Liver (tissue), 9 donors: ENCODE data around the gene MYO5A. TPM values are rescaled to one million over a fixed set of nuclear protein-coding genes. Genes with fewer than 3 reads are reported as not detected.

Source experiments
- DNase-seq: peaks from one replicate; pipeline ENCODE4 v3.0.0-alpha.2; 2017; ENCODE audit warnings: low spot score
- H3K27ac ChIP-seq, 2 donors: one replicate each; pipeline ENCODE4 v1.7.0; 2013; ENCODE audit warnings: inconsistent platforms in 2 of 2, low read length in 2 of 2, control low read depth in 1 of 2, low read depth in 1 of 2, mild to moderate bottlenecking in 1 of 2
- H3K27me3 ChIP-seq, 4 donors: one replicate each; pipeline versions ENCODE4 v1.6.1 to v1.7.0; 2013; ENCODE audit warnings: low read length in 3 of 4, inconsistent platforms in 1 of 4, mild to moderate bottlenecking in 1 of 4, moderate library complexity in 1 of 4; ENCODE audit not compliant: control insufficient read depth in 4 of 4, insufficient read depth in 4 of 4
- H3K36me3 ChIP-seq, 4 donors: one replicate each; pipeline versions ENCODE4 v1.6.1 to v1.7.0; 2013; ENCODE audit warnings: low read length in 3 of 4, mild to moderate bottlenecking in 3 of 4, low read depth in 1 of 4, moderate library complexity in 1 of 4; ENCODE audit not compliant: control insufficient read depth in 4 of 4, insufficient read depth in 3 of 4
- H3K4me1 ChIP-seq, 4 donors: one replicate each; pipeline versions ENCODE4 v1.6.1 to v1.7.0; 2013; ENCODE audit warnings: low read length in 3 of 4, mild to moderate bottlenecking in 3 of 4, moderate library complexity in 1 of 4; ENCODE audit not compliant: control insufficient read depth in 4 of 4, insufficient read depth in 4 of 4
- H3K4me3 ChIP-seq, 3 donors: one replicate each; pipeline versions ENCODE4 v1.6.1 to v1.7.0; 2013; ENCODE audit warnings: low read length in 3 of 3, control low read depth in 1 of 3, low read depth in 1 of 3, mild to moderate bottlenecking in 1 of 3
- H3K9ac ChIP-seq, 2 donors: one replicate each; pipeline ENCODE4 v1.7.0; 2013; ENCODE audit warnings: low read length in 2 of 2, mild to moderate bottlenecking in 2 of 2, moderate library complexity in 2 of 2, control low read depth in 1 of 2, low read depth in 1 of 2
- H3K9me3 ChIP-seq, 4 donors: one replicate each; pipeline versions ENCODE4 v1.6.1 to v1.7.0; 2013; ENCODE audit warnings: low read length in 3 of 4; ENCODE audit not compliant: control insufficient read depth in 4 of 4
- EGR1 ChIP-seq, 2 donors: IDR thresholded peaks; 2 replicates each; pipeline ENCODE4 v1.6.1; 2016 to 2018; ENCODE audit warnings: antibody characterized with exemption in 2 of 2, low read depth in 2 of 2
- FOXA2 ChIP-seq: IDR thresholded peaks from 2 replicates; pipeline ENCODE4 v1.6.1; 2016; ENCODE audit warnings: antibody characterized with exemption
- GABPA ChIP-seq, 2 donors: IDR thresholded peaks in 1 of 2; conservative IDR thresholded peaks in 1 of 2; 2 replicates each; pipeline ENCODE4 v1.6.1; 2016; ENCODE audit warnings: antibody characterized with exemption in 2 of 2, mild to moderate bottlenecking in 1 of 2, moderate library complexity in 1 of 2
- HNF4A ChIP-seq, 2 donors: conservative IDR thresholded peaks; 2 replicates each; pipeline ENCODE4 v1.6.1; 2016; ENCODE audit warnings: antibody characterized with exemption in 2 of 2, mild to moderate bottlenecking in 2 of 2
- HNF4G ChIP-seq: IDR thresholded peaks from 2 replicates; pipeline ENCODE4 v1.6.1; 2016; ENCODE audit warnings: antibody characterized with exemption
- JUND ChIP-seq, 2 donors: IDR thresholded peaks; 2 replicates each; pipeline ENCODE4 v1.6.1; 2016; ENCODE audit warnings: antibody characterized with exemption in 2 of 2
- NR2F2 ChIP-seq: IDR thresholded peaks from 2 replicates; pipeline ENCODE4 v1.6.1; 2016; ENCODE audit warnings: antibody characterized with exemption
- RAD21 ChIP-seq, 2 donors: IDR thresholded peaks; 2 replicates each; pipeline ENCODE4 v1.6.1; 2016; ENCODE audit warnings: antibody characterized with exemption in 2 of 2, mild to moderate bottlenecking in 2 of 2
- RXRA ChIP-seq, 2 donors: IDR thresholded peaks; 2 replicates each; pipeline ENCODE4 v1.6.1; 2017 to 2018; ENCODE audit warnings: antibody characterized with exemption in 2 of 2, mild to moderate bottlenecking in 1 of 2
- SP1 ChIP-seq: IDR thresholded peaks from 2 replicates; pipeline ENCODE4 v1.6.1; 2018; ENCODE audit warnings: antibody characterized with exemption, mild to moderate bottlenecking
- TAF1 ChIP-seq: conservative IDR thresholded peaks from 2 replicates; pipeline ENCODE4 v1.6.1; 2016; ENCODE audit warnings: antibody characterized with exemption, mild to moderate bottlenecking
- YY1 ChIP-seq: IDR thresholded peaks from 2 replicates; pipeline ENCODE4 v1.6.1; 2016; ENCODE audit warnings: antibody characterized with exemption, mild to moderate bottlenecking
- WGBS: extraction: QIAGEN DNeasy Blood & Tissue Kit; methylation state at CpG from one replicate; pipeline ENCODE4 v1.1.7; 2013; 5-methylcytosine and 5-hydroxymethylcytosine counted together
- polyA plus RNA-seq, 2 donors: library from polyadenylated mRNA; stranded (reverse) in 1 of 2; unstranded in 1 of 2; fragments of 200-250 nt in 1 of 2; fragments of >200 nt in 1 of 2; fragmentation: Nextera tagmentation in 1 of 2; extraction: Ambion mirVana in 1 of 2; gene quantifications; one replicate each; pipeline versions ENCODE4 v1.2.1 to v1.2.3, GENCODE V29; 2013 to 2015
- total RNA-seq, 2 donors: library from RNA; depleted of rRNA; stranded (reverse); fragments of >200 nt; gene quantifications; one replicate each; pipeline ENCODE4 v1.2.3, GENCODE V29; 2014
- TF ChIP-seq, protein P1 (sequence below): IDR thresholded peaks from 2 replicates; pipeline ENCODE4 v1.6.1; 2016; ENCODE audit warnings: antibody characterized with exemption
- TF ChIP-seq, protein P2 (sequence below): IDR thresholded peaks from 2 replicates; pipeline ENCODE4 v1.6.1; 2016; ENCODE audit warnings: antibody characterized with exemption
- TF ChIP-seq, protein P3 (sequence below): IDR thresholded peaks from 2 replicates; pipeline ENCODE4 v1.6.1; 2016; ENCODE audit warnings: antibody characterized with exemption
- TF ChIP-seq, protein P4 (sequence below): fragments of 150-350 bp; IDR thresholded peaks from 2 replicates; pipeline ENCODE4 v1.5.1; 2017; ENCODE audit warnings: improper control_type of control experiment, low read depth, low read length; ENCODE audit not compliant: missing input control
- TF ChIP-seq, protein P5 (sequence below): IDR thresholded peaks from 2 replicates; pipeline ENCODE4 v1.6.1; 2016; ENCODE audit warnings: antibody characterized with exemption, mild to moderate bottlenecking
- donor health status: healthy.
- donor health status: healthy.
- donor health status: healthy.
- donor health status: healthy.
- donor health status: healthy.

MYO5A gene
- total and polyA plus RNA-seq, 4 donors: 1.0 to 7.1 (median 3.0) TPM

DNA sequence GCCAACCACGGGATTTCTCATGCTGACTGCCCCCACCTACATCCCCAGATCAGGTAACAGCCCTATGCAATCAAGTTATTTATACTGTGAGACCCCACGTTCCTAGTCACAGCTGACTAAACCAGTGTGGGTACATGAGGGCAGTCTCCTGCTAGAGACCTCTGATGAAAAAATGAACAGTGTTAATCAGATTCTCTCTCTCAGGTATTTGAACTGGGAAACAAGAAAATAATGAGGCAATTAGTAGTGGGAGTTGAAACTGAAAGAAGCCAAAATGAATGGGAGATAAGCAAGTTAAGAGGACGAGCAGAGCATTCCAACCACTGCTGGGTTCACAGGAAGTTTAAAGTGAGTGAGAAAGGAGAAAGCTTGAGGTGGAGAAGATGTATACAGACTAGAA is 134.6 kb downstream of the MYO5A start:
- H3K4me3 ChIP-seq: no peak overlapping the region
- WGBS: 64% methylated on average over 3 of the region's 3 CpGs
- H3K36me3 ChIP-seq: no peaks in the 10 kb centered on the region
- no peaks in the 10 kb centered on the region for H3K9me3 ChIP-seq
- no peaks in the 10 kb centered on the region for H3K27me3 ChIP-seq
- TF ChIP-seq SP1 (no peak), GABPA (IDR thresholded peaks at IDR 0.05 in 1 of 2, conservative IDR thresholded peaks at IDR 0.05 in 1 of 2) (no peak), YY1 (no peak), NR2F2 (no peak), JUND (IDR thresholded peaks at IDR 0.05) (no peak), TAF1 (no peak), RXRA (IDR thresholded peaks at IDR 0.05) (no peak), FOXA2 (no peak), RAD21 (IDR thresholded peaks at IDR 0.05) (no peak), HNF4G (no peak), HNF4A (conservative IDR thresholded peaks at IDR 0.05) (no peak)
- TF ChIP-seq, protein P1, sequence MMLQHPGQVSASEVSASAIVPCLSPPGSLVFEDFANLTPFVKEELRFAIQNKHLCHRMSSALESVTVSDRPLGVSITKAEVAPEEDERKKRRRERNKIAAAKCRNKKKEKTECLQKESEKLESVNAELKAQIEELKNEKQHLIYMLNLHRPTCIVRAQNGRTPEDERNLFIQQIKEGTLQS: no peak
- TF ChIP-seq, protein P2, sequence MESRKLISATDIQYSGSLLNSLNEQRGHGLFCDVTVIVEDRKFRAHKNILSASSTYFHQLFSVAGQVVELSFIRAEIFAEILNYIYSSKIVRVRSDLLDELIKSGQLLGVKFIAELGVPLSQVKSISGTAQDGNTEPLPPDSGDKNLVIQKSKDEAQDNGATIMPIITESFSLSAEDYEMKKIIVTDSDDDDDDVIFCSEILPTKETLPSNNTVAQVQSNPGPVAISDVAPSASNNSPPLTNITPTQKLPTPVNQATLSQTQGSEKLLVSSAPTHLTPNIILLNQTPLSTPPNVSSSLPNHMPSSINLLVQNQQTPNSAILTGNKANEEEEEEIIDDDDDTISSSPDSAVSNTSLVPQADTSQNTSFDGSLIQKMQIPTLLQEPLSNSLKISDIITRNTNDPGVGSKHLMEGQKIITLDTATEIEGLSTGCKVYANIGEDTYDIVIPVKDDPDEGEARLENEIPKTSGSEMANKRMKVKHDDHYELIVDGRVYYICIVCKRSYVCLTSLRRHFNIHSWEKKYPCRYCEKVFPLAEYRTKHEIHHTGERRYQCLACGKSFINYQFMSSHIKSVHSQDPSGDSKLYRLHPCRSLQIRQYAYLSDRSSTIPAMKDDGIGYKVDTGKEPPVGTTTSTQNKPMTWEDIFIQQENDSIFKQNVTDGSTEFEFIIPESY: no peak
- TF ChIP-seq, protein P3, sequence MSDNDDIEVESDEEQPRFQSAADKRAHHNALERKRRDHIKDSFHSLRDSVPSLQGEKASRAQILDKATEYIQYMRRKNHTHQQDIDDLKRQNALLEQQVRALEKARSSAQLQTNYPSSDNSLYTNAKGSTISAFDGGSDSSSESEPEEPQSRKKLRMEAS: no peak
- TF ChIP-seq, protein P4, sequence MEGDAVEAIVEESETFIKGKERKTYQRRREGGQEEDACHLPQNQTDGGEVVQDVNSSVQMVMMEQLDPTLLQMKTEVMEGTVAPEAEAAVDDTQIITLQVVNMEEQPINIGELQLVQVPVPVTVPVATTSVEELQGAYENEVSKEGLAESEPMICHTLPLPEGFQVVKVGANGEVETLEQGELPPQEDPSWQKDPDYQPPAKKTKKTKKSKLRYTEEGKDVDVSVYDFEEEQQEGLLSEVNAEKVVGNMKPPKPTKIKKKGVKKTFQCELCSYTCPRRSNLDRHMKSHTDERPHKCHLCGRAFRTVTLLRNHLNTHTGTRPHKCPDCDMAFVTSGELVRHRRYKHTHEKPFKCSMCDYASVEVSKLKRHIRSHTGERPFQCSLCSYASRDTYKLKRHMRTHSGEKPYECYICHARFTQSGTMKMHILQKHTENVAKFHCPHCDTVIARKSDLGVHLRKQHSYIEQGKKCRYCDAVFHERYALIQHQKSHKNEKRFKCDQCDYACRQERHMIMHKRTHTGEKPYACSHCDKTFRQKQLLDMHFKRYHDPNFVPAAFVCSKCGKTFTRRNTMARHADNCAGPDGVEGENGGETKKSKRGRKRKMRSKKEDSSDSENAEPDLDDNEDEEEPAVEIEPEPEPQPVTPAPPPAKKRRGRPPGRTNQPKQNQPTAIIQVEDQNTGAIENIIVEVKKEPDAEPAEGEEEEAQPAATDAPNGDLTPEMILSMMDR: no peak
- TF ChIP-seq, protein P5, sequence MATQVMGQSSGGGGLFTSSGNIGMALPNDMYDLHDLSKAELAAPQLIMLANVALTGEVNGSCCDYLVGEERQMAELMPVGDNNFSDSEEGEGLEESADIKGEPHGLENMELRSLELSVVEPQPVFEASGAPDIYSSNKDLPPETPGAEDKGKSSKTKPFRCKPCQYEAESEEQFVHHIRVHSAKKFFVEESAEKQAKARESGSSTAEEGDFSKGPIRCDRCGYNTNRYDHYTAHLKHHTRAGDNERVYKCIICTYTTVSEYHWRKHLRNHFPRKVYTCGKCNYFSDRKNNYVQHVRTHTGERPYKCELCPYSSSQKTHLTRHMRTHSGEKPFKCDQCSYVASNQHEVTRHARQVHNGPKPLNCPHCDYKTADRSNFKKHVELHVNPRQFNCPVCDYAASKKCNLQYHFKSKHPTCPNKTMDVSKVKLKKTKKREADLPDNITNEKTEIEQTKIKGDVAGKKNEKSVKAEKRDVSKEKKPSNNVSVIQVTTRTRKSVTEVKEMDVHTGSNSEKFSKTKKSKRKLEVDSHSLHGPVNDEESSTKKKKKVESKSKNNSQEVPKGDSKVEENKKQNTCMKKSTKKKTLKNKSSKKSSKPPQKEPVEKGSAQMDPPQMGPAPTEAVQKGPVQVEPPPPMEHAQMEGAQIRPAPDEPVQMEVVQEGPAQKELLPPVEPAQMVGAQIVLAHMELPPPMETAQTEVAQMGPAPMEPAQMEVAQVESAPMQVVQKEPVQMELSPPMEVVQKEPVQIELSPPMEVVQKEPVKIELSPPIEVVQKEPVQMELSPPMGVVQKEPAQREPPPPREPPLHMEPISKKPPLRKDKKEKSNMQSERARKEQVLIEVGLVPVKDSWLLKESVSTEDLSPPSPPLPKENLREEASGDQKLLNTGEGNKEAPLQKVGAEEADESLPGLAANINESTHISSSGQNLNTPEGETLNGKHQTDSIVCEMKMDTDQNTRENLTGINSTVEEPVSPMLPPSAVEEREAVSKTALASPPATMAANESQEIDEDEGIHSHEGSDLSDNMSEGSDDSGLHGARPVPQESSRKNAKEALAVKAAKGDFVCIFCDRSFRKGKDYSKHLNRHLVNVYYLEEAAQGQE: no peak
- H3K4me1 ChIP-seq: no peaks in the 10 kb centered on the region
- no peak for DNase-seq
- H3K27ac ChIP-seq: no peak overlapping the region
- H3K9ac ChIP-seq: no peak overlapping the region

DNA sequence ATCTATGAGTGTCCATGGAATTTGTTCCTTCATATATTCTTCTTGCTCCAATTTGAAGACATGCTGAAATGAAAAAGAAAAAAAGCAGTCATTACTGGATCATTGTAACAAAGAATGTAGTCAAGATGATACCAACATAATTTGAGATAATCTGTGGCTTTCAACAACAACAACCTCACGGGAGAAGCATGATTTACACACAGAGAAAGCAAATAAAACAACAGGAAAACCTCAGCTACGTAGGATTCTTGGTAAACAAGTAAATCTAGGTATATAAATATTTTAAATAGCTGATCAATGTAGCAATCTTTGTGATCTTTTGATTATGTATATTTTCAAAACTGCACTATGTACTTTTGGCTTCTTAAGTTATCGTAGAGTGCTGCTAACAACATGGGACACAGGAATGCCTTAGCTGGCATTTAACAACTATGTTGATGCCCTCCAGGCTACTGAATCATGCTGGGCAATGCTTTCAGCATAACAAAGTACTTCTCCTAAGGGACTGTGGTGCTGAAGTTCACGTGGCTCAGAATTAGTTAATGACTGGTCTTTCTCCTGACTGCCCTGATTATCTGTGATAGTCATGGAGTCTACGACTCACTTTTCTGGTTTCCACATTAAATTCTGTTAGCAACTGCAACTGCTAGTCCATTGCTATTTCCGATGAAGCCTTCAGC is 136.5 kb downstream of the MYO5A start:
- no peak overlapping the region for H3K4me3 ChIP-seq
- no peaks in the 10 kb centered on the region for H3K27me3 ChIP-seq
- peaks cover 0 to 3% (median 0%) of the 10 kb centered on the region in 4 donors for H3K36me3 ChIP-seq
- no peak for DNase-seq
- no peak overlapping the region for H3K9ac ChIP-seq
- no peaks in the 10 kb centered on the region for H3K4me1 ChIP-seq
- no peaks in the 10 kb centered on the region for H3K9me3 ChIP-seq
- no peak overlapping the region for H3K27ac ChIP-seq
- 73% methylated on average over 6 of the region's 6 CpGs for WGBS
- TF ChIP-seq RAD21 (IDR thresholded peaks at IDR 0.05): no peak
- TF ChIP-seq FOXA2: no peak
- no peak for TF ChIP-seq RXRA (IDR thresholded peaks at IDR 0.05)
- TF ChIP-seq NR2F2: no peak
- TF ChIP-seq, protein P4: no peak
- TF ChIP-seq, protein P1: no peak
- TF ChIP-seq JUND (IDR thresholded peaks at IDR 0.05): no peak
- TF ChIP-seq, protein P5: no peak
- TF ChIP-seq YY1: no peak
- no peak for TF ChIP-seq EGR1 (IDR thresholded peaks at IDR 0.05; ENCODE audit: low read depth in 2 of 2)
